GM21360 (cell line): ENCODE data around the gene MVB12A.
A peak's percentile ranks its signal among the peaks of the same experiment; 100 is the strongest.

Source experiments
- ATAC-seq: cut with Tn5 transposase; IDR thresholded peaks from one replicate; pipeline ENCODE4 v1.9.1; 2021; ENCODE audit warnings: mild to moderate bottlenecking, moderate library complexity; ENCODE audit not compliant: unreplicated experiment

MVB12A gene

DNA sequence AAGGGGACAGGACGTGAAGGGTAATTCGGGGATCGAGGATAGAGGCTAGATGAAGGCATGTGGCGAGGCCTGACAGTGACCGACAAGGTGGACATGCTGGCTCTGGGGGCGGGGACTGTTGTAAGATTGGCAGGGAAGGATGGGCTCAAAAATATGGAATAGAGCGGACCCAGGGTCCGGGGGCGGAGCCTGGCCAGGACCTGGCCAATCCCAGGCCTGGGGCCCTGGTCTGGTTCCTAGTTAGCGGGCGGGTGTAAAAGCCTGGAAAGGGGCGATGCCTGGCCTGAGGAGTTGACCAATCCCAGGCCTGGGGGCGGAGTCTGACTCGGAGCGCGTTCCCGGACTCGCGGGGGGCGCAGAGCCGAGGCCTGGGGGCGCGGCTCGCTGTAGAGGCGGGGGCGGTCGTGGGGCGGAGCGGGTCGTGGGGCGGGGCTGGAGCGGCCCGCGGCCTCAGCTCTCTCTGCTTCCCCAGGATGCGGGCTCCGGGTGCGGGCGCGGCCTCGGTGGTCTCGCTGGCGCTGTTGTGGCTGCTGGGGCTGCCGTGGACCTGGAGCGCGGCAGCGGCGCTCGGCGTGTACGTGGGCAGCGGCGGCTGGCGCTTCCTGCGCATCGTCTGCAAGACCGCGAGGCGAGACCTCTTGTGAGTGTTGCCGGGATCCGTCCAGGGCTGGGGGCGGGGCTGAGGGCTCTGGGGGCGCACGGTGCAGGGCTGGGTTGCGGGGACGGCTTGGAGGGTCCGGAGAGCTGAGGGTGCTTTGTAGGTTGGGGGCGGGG is 50.4 kb downstream of the MVB12A start, which contains the start of gene SLC27A1:
Gene SLC27A1, plus strand, starts transcription at position 457 of the 774 bp plus-strand sequence. Its CDS starts 17 bp downstream, at position 474.
- ATAC-seq, result peak; percentile 73

DNA sequence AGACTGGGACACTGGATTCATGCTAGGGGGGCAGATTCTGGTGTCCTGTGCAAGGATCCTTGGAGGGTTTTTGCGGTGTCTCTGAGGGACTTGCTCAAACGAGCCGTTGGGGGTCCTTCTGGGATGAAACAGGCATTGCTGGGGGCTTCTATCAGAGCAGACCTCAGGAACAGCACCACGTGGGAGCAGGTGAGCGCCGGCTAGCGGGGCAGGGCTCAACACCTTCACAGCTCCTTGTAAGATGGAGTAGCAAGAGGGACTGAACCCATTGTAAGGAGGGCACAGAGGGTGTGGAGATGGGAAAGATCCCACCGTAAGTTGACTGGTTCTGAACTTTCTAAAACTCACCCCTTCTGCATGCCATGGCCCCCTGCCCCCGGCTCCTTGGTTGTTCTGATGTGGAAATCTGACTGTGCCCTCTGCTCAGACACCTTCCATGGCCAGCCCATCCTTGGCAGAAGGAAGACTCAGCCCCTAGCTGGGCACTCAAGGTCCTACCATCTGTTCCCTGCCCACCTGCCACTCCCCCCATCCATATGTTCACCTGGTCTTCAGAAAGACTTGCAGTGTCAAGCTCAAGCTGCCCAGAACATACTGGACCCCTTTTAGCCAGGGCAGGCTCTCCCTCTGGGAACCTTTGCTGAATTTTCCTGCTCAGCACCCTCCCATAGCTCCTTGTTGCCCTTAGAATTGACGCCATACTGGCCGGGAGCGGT is 51.7 kb downstream of the MVB12A start:
- ATAC-seq, result no peak

DNA sequence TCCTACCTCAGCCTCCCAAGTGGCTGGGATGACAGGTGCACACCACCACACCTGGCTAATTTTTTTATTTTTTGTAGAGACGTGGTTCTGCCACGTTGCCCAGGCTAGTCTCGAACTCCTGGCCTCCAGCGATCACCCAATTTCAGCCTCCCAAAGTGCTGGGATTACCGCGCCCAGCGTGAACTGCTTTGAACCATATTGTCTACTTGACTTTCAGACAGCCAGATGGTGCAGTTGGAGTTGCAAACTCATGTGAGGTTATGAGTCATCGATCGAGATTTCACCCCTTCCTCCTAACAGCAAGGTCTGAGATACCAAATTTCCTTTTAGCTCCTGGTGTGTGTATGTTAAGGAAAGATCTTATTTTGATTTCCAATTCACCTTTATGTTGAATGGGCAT is 53.2 kb downstream of the MVB12A start:
- ATAC-seq, result no peak
